KMS-11 (cell line): ENCODE data around the gene CLEC17A.

ENCODE experiments used
- H2AFZ ChIP-seq: fragments of 200-600 bp; sonication (generic); 2 replicates; pipeline ENCODE4 v1.6.1; 2016; ENCODE audit warnings: antibody characterized with exemption, mixed run types, low read depth
- H3K27ac ChIP-seq: fragments of 200-600 bp; sonication (generic); 2 replicates; pipeline ENCODE4 v1.6.1; 2016; ENCODE audit warnings: mild to moderate bottlenecking, mixed run types
- H3K27me3 ChIP-seq: fragments of 200-600 bp; sonication (generic); 2 replicates; pipeline ENCODE4 v1.6.1; 2017; ENCODE audit warnings: mild to moderate bottlenecking, low read depth, mixed run types, moderate library complexity; ENCODE audit not compliant: insufficient read depth
- H3K36me3 ChIP-seq: fragments of 200-600 bp; sonication (generic); 2 replicates; pipeline ENCODE4 v1.6.1; 2017; ENCODE audit warnings: mild to moderate bottlenecking, mixed run types; ENCODE audit not compliant: insufficient read depth
- H3K4me1 ChIP-seq: fragments of 200-600 bp; sonication (generic); 2 replicates; pipeline ENCODE4 v1.6.1; 2016; ENCODE audit warnings: mild to moderate bottlenecking, low read depth, mixed run types; ENCODE audit not compliant: poor library complexity, severe bottlenecking
- H3K4me2 ChIP-seq: fragments of 200-600 bp; sonication (generic); 2 replicates; pipeline ENCODE4 v1.7.0; 2016; ENCODE audit warnings: mild to moderate bottlenecking, mixed run types
- H3K4me3 ChIP-seq: fragments of 200-600 bp; sonication (generic); IDR thresholded peaks from 2 replicates; pipeline ENCODE4 v1.6.1; 2017; ENCODE audit warnings: low read depth, low read length, mixed read lengths; ENCODE audit not compliant: insufficient read depth
- H3K79me2 ChIP-seq: fragments of 200-600 bp; sonication (generic); 2 replicates; pipeline ENCODE4 v1.6.1; 2016; ENCODE audit warnings: low read depth, mixed run types; ENCODE audit not compliant: insufficient read depth
- H3K9ac ChIP-seq: fragments of 200-600 bp; sonication (generic); 2 replicates; pipeline ENCODE4 v1.6.1; 2016; ENCODE audit warnings: mild to moderate bottlenecking, mixed run types
- H4K20me1 ChIP-seq: fragments of 200-600 bp; sonication (generic); 2 replicates; pipeline ENCODE4 v1.6.1; 2016; ENCODE audit warnings: mild to moderate bottlenecking, mixed run types; ENCODE audit not compliant: insufficient read depth
- CTCF ChIP-seq: fragments of 200-600 bp; sonication (generic); conservative IDR thresholded peaks from 2 replicates; pipeline ENCODE4 v1.6.1; 2017; ENCODE audit warnings: low read depth, mild to moderate bottlenecking, antibody characterized with exemption, low read length, moderate library complexity, mixed read lengths

CLEC17A gene

GRCh38 chr19:14559916-14560775 lies 22.7 kb upstream of the CLEC17A start:
- Histone ChIP-seq H3K27ac (no peak overlapping the region), H3K4me3 (no peak overlapping the region), H3K4me2 (no peak overlapping the region), H4K20me1 (no peaks in the 10 kb centered on the region), H2AFZ (no peak overlapping the region), H3K4me1 (peaks cover 4% of the 10 kb centered on the region), H3K9ac (no peak overlapping the region), H3K79me2 (no peaks in the 10 kb centered on the region), H3K36me3 (no peaks in the 10 kb centered on the region), H3K27me3 (no peaks in the 10 kb centered on the region)
- no peak for TF ChIP-seq CTCF

- no peaks in the 10 kb centered on the region for H4K20me1 ChIP-seq
- H3K9ac ChIP-seq: no peak overlapping the region
- H3K27ac ChIP-seq: no peak overlapping the region
- no peaks in the 10 kb centered on the region for H3K27me3 ChIP-seq
- no peak overlapping the region for H3K4me2 ChIP-seq
- H3K4me1 ChIP-seq: peaks cover 4% of the 10 kb centered on the region
- no peaks in the 10 kb centered on the region for H3K79me2 ChIP-seq
- no peak for TF ChIP-seq CTCF
- no peak overlapping the region for H2AFZ ChIP-seq
- H3K4me3 ChIP-seq: no peak overlapping the region
- no peaks in the 10 kb centered on the region for H3K36me3 ChIP-seq
Observed at GRCh38 chr19:14560776-14561108, 22.1 kb upstream of the CLEC17A start.

- Histone ChIP-seq H3K4me3 (no peak overlapping the region), H3K27me3 (no peaks in the 10 kb centered on the region), H2AFZ (no peak overlapping the region), H4K20me1 (no peaks in the 10 kb centered on the region), H3K4me1 (peaks cover 2% of the 10 kb centered on the region), H3K4me2 (no peak overlapping the region), H3K27ac (no peak overlapping the region), H3K79me2 (no peaks in the 10 kb centered on the region), H3K9ac (no peak overlapping the region), H3K36me3 (no peaks in the 10 kb centered on the region)
- TF ChIP-seq CTCF: no peak
Observed at GRCh38 chr19:14561249-14561648, 21.6 kb upstream of the CLEC17A start.

- no peak overlapping the region for H3K27ac ChIP-seq
- H3K9ac ChIP-seq: no peak overlapping the region
- H3K4me2 ChIP-seq: no peak overlapping the region
- no peaks in the 10 kb centered on the region for H3K4me1 ChIP-seq
- H2AFZ ChIP-seq: no peak overlapping the region
- H3K27me3 ChIP-seq: no peaks in the 10 kb centered on the region
- H3K4me3 ChIP-seq: no peak overlapping the region
- no peaks in the 10 kb centered on the region for H4K20me1 ChIP-seq
- H3K79me2 ChIP-seq: no peaks in the 10 kb centered on the region
- TF ChIP-seq CTCF: no peak
- H3K36me3 ChIP-seq: no peaks in the 10 kb centered on the region
Observed at GRCh38 chr19:14561847-14562351, 21.0 kb upstream of the CLEC17A start.
